Transverse colon (tissue), 4 donors: Measurements from ENCODE around the gene ATP9B.

Experiments used
- CTCF ChIP-seq, 5 experiments: fragments of 200-600 bp in 3 of 5; fragments of 450-650 bp in 2 of 5; sonication (generic) in 3 of 5; IDR thresholded peaks; 1 replicate in 2 of 5; 2 replicates in 3 of 5; pipeline ENCODE4 v1.5.1; 2016 to 2017; ENCODE audit warnings: antibody characterized with exemption in 5 of 5, inconsistent platforms in 3 of 5, mild to moderate bottlenecking in 2 of 5, moderate library complexity in 1 of 5
- POLR2A ChIP-seq: fragments of 450-650 bp; IDR thresholded peaks from one replicate; pipeline ENCODE4 v1.6.1; 2016; ENCODE audit warnings: antibody characterized with exemption, mild to moderate bottlenecking, moderate library complexity
- POLR2AphosphoS5 ChIP-seq, 3 donors: sonication (generic); formaldehyde crosslinking; IDR thresholded peaks; one replicate each; pipeline ENCODE4 v1.6.1; 2016; ENCODE audit warnings: antibody characterized with exemption in 3 of 3

GRCh38 chr18:79339094-79339908 is 270.1 kb downstream of the ATP9B start:
- TF ChIP-seq POLR2A (no peak), CTCF (IDR thresholded peaks at IDR 0.05) (no peak), POLR2AphosphoS5 (IDR thresholded peaks at IDR 0.05) (no peak)
